HG02970 (cell line): ENCODE measurements around the gene SART3.
"Not testable (repeated sequence)": the region's sequence is repeated elsewhere in the genome, so short reads cannot be mapped to it uniquely, and the experiment has no call there.

ENCODE experiments used
- ATAC-seq: cut with Tn5 transposase; IDR thresholded peaks from one replicate; pipeline ENCODE4 v1.9.1; 2021; ENCODE audit warnings: mild to moderate bottlenecking, moderate library complexity, moderate number of reproducible peaks; ENCODE audit not compliant: unreplicated experiment, low FRiP score

SART3 gene

DNA sequence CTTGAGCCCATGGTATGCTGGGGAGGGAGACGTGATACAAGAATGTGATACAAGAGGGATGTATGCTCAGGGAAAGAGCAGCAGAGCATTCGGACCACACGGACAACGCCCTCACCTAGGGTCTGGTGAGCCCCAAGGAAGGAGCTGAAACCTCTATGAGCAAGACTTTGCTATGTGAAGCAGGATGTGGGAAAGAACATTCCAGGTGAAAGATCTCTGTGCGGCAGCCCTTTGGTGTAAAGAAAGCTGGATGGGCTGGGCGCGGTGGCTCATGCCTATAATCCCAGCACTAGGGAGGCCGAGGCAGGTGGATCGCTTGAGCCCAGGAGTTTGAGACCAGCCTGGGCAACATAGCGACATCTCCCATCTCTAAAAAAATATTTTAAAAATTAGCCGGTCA, 62.8 kb downstream of the SART3 start:
- no peak for ATAC-seq

DNA sequence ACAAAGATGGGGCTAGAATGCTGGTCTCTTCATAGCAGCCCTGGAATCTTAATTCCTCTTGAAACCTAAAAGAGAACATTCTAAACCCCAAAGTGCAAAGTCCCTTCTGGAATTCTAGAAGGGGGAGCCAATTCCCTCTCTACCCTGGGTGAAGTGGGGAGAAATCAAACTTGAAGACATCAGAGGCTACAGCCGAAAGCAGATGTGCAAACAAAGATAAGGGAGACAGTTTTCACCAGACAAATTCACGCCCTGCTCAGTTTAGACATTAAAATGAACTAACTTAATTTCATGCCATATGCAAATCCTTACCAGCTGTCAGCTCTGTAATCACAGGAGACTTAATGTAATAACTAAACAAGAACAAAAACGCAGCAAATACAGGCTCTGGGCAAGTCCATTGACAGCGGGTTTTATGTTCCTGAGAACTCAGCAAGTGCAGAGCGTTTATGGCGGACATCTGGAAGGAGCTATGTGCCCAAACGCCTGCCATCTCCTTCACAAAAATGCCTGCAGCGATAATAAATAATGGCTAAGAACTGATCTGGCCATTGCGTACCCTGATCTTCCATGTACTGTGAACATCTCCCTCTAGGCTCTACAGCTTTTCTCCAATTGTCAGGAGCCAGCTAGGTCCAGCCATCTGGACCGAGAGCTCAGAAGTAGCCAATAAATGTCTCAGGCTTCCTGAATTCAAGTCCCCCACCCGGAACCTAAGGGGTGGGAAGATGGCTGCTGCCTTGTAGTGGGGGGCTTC, 65.0 kb downstream of the SART3 start:
- no peak for ATAC-seq

DNA sequence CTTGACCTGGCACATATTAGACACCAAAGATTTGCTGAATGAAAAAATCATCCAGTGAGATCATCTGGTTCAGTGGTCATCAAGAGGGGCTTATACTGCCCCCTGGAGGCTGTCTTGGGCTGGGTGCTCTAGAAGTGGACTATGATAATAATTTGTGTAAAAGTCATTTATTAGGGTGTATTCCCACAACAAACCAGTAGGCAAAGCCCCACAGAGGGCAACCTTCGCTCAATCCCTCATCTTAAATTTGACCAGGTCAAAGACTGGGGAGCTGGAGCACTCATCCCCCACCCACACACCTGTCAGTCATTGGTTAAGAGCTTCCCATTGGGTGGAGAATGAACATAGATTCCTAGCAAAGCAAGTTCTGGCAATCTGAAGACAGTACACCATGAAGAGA, 65.9 kb downstream of the SART3 start:
- no peak for ATAC-seq

GRCh38 chr12:108491256-108491655, 69.7 kb downstream of the SART3 start:
- no peak for ATAC-seq

DNA sequence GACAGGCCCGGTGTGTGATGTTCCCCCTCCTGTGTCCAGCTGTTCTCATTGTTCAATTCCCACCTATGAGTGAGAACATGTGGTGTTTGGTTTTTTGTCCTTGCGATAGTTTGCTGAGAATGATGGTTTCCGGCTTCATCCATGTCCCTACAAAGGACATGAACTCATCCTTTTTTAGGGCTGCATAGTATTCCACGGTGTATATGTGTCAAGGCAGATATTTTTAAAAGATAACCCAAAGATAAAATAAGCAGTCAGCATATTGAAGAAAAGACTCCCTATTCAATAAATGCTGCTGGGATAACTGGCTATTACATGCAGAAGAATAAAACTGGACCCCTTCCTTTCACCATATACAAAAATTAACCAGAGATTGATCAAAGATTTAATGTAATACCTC, 73.9 kb downstream of the SART3 start:
- not testable (repeated sequence) for ATAC-seq

- not testable (repeated sequence) for ATAC-seq
These were observed 75.6 kb downstream of the SART3 start for GRCh38 chr12:108485371-108485770.

GRCh38 chr12:108484845-108485244, 76.1 kb downstream of the SART3 start:
- ATAC-seq = no peak

- ATAC-seq = no peak
These were observed 76.5 kb downstream of the SART3 start for GRCh38 chr12:108484431-108484830.

DNA sequence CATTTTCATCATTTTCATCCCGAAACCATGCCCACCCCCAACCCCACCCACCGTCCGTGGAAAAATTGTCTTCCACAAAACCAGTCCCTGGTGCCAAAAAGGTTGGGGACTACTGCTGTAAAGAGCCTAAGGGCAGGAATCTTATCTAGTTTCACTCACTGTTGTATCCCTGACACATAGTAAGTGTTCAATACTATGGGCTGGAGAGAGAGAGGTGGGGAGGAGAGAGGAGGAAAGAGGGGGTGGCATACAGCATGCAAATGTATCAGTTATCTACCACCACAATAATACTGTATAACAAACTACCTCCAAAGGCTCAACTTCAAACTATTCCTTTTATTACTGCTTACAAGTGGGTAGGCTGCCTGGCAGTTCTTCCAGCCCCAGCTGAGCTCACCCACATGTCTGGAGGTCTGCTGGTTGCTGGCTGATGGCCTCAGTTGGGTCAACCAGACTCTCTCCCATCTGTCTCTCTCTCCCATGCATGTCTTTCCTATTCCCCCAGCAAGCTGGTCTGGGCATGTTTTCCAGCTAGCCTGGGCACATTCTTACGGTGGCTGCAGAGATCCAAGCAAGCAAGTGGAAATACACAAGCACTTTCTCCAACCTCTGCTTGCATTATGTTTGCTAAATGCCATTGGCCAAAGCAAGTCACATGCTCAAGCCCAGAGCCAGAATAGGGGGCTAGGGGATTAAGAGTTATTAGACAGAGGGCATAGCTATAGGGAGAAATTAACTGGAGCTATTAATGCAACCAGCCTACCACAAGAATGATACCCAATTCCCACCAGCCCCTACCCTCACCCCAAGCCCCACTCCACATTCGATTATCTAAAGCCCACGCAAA, 77.5 kb downstream of the SART3 start:
- no peak for ATAC-seq

DNA sequence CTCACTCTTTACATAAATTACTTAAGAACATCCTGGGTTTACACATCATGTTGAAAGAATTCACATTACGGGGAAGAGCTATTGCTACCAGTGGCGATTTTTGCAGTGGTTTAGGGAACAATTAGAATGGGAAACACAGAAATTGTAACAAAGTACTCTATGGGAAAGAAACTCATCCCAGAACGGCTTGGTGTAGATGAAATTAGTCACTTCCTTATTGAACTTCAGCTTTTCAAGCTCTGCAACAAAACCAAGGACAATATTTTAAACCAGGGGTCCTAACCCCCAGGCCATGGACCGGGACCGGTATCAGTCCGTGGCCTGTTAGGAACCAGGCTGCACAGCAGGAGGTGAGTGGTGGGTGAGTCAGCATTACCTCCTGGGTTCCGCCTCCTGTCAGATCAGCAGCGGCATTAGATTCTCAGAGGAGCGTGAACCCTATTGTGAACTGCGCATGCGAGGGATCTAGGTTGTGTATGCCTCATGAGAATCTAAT, 78.2 kb downstream of the SART3 start:
- ATAC-seq = no peak

DNA sequence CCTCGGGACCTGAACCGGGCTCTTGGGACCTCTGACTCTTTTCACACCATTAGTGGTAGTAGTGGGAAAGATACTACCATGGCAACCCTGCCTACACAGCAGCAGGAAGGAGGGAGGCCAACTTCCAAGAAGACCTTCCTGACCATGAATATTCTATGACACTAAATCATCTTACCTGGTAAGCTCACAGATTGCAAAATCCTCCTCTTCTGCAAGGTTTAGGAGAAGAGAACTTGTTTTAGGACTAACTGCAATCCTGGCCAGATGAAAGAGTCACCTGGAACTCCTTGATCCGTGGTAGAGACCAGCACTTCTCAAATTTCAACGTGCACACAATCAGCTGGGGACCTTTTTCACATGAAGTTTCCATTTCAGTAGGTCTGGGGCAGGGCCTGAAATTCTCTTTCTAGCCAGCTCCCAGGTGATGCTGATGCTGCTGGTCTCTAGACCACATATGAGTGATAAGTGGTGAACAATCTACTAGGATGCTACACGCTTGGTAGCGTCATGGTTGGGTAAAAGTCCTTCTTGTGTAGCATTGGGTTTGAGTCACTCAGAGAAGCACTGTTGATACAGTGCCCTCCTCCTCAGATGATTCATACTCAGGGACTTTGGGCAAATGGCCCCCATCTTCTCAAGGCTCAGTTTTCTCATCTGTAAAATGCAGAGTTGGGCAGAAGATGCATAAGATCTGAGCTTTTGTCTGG, 81.5 kb downstream of the SART3 start:
- ATAC-seq = no peak

GRCh38 chr12:108478611-108479206, 82.3 kb downstream of the SART3 start:
- ATAC-seq = no peak

GRCh38 chr12:108477881-108478259, 83.1 kb downstream of the SART3 start:
- no peak for ATAC-seq

GRCh38 chr12:108477055-108477880, 83.7 kb downstream of the SART3 start:
- ATAC-seq = no peak

- no peak for ATAC-seq
These were observed 85.6 kb downstream of the SART3 start for GRCh38 chr12:108475396-108475795.

DNA sequence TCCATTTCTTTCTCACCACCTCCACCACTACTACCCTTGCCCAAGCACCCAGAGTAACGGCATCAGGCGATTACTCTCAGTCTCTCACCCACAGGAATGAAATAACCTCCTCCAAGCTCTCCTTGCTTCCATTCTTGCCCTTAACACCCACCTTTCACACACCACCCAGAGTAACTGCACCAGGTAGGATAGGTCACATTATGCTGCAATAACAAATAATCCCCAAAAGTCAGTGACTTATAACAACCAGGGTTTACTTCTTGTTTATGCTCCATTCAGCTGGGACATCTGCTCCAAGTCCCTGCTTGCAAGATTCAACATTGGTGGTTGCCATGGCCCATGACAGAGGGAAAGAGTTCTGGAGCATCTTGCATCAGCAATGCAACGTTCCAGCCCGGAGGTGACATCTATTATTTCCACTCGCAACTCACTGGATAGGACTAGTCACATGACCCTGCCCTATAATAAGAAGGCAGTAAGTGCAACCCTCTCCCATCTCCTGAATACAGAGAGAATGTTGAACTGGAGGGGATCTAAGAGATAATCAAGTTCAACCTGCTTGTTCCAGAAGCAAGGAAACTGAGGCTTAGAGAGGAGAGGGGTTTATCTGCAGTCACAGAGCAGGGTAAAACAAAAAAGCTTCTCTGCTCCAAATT, 87.4 kb downstream of the SART3 start:
- no peak for ATAC-seq
